Measurements from ENCODE around the gene GPR137. TPM values are rescaled to one million over a fixed set of nuclear protein-coding genes. Genes with fewer than 3 reads are reported as not detected.
"Not testable (repeated sequence)": the region's sequence is repeated elsewhere in the genome, so short reads cannot be mapped to it uniquely, and the experiment has no call there.

GPR137 gene, protein sequence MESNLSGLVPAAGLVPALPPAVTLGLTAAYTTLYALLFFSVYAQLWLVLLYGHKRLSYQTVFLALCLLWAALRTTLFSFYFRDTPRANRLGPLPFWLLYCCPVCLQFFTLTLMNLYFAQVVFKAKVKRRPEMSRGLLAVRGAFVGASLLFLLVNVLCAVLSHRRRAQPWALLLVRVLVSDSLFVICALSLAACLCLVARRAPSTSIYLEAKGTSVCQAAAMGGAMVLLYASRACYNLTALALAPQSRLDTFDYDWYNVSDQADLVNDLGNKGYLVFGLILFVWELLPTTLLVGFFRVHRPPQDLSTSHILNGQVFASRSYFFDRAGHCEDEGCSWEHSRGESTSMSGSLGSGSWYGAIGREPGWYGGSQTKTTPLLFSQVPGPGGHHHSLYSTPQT
- polyA plus RNA-seq (ENCODE audit: insufficient read length in 3 of 3): 10 to 100 TPM; 27.2 to 42.7 (median 42.7) TPM
- long read RNA-seq, donor 1, partial matches to known transcripts: 0 of 1 reads
- long read RNA-seq, donor 1, other reads (novel, unspliced or antisense): 0 of 1 reads
- long read RNA-seq, donor 2, transcript GPR137-204 (7 exons, 1,596 nt): major isoform, 6 of 7 reads
- long read RNA-seq, donor 2, partial matches to known transcripts: 0 of 7 reads
- long read RNA-seq, donor 2, other reads (novel, unspliced or antisense): 0 of 7 reads
- long read RNA-seq, donor 3, partial matches to known transcripts: 0 of 15 reads
- long read RNA-seq, donor 3, other reads (novel, unspliced or antisense): 8 of 15 reads
- long read RNA-seq, donor 4, partial matches to known transcripts: 42 of 114 reads
- long read RNA-seq, donor 4, other reads (novel, unspliced or antisense): 67 of 114 reads
- long read RNA-seq, donor 5: 0 reads
- long read RNA-seq, donor 6, transcript GPR137-204 (7 exons, 1,596 nt): major isoform, 5 of 343 reads
- long read RNA-seq, donor 6, partial matches to known transcripts: 329 of 343 reads
- long read RNA-seq, donor 6, other reads (novel, unspliced or antisense): 6 of 343 reads
- long read RNA-seq, donor 7, partial matches to known transcripts: 0 of 5 reads
- long read RNA-seq, donor 7, other reads (novel, unspliced or antisense): 0 of 5 reads
- long read RNA-seq, donor 8, transcript GPR137-204 (7 exons, 1,596 nt): major isoform, 6 of 13 reads
- long read RNA-seq, donor 8, partial matches to known transcripts: 0 of 13 reads
- long read RNA-seq, donor 8, other reads (novel, unspliced or antisense): 6 of 13 reads
- long read RNA-seq, donor 9: 0 reads
- long read RNA-seq, donor 10, partial matches to known transcripts: 0 of 2 reads
- long read RNA-seq, donor 10, other reads (novel, unspliced or antisense): 0 of 2 reads
- long read RNA-seq, donor 11, partial matches to known transcripts: 0 of 3 reads
- long read RNA-seq, donor 11, other reads (novel, unspliced or antisense): 0 of 3 reads
- long read RNA-seq, donor 12, partial matches to known transcripts: 0 of 2 reads
- long read RNA-seq, donor 12, other reads (novel, unspliced or antisense): 0 of 2 reads
- long read RNA-seq, donor 13: 0 reads
- long read RNA-seq, donor 14, partial matches to known transcripts: 0 of 1 reads
- long read RNA-seq, donor 14, other reads (novel, unspliced or antisense): 0 of 1 reads
- long read RNA-seq, donor 15: 0 reads
- long read RNA-seq, donor 16, transcript GPR137-204 (7 exons, 1,596 nt): major isoform, 8 of 26 reads
- long read RNA-seq, donor 16, partial matches to known transcripts: 6 of 26 reads
- long read RNA-seq, donor 16, other reads (novel, unspliced or antisense): 11 of 26 reads

- peak in 7 of 11 donors; percentile 74 to 83 (median 81) for DNase-seq (ENCODE audit: extremely low read depth in 1 of 11, low read depth in 9 of 11, low spot score in 4 of 11)
These were observed at the start of gene GPR137 for GRCh38 chr11:64284962-64285884. Gene GPR137, plus strand, starts transcription at chr11:64285848. Its CDS starts 677 bp downstream, at chr11:64286525.

- DNase-seq (ENCODE audit: extremely low read depth in 1 of 11, low read depth in 9 of 11, low spot score in 4 of 11): no peak
These were observed 48.1 kb upstream of the GPR137 start for GRCh38 chr11:64237484-64237951.

DNA sequence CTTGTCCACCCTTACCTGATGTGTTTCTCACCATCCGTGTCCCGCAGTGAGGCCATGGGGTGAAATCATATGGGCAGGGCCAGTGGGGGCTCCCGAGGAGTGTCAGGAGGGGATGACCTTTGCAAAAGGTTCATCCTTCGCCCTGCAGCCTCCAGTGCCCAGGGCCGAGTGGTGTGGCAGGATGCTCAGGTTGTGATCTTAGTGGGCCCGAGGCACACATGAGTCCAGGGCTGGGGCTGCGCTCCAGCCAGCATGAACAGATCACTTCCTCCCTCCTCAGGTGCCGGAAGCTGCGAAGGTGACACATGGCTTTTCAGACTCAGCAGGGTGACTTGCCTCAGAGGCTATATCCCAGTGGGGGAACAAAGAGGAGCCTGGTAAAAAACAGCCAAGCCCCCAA, 47.6 kb upstream of the GPR137 start:
- no peak for DNase-seq (ENCODE audit: extremely low read depth in 1 of 11, low read depth in 9 of 11, low spot score in 4 of 11)

DNA sequence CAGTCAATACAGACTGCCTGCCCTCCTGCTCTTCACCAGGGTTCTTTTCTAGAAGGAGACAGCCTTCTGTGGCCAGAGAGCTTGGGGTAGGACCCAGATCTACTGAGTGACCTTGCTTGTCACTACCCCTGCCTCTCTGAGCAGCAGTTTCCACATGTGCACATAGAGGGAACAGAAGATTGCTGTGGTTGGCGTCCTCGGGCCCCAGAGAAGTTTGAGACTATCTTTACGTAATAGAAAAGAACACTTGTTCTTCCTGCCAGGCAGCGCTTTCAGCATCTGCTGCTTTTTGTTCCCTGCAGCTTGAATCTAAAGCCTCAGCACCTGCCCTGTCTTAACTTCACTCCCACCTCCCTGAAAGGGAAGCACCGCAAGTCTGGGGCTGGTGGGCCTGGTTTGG, 46.6 kb upstream of the GPR137 start:
- no peak for DNase-seq (ENCODE audit: extremely low read depth in 1 of 11, low read depth in 9 of 11, low spot score in 4 of 11)

DNA sequence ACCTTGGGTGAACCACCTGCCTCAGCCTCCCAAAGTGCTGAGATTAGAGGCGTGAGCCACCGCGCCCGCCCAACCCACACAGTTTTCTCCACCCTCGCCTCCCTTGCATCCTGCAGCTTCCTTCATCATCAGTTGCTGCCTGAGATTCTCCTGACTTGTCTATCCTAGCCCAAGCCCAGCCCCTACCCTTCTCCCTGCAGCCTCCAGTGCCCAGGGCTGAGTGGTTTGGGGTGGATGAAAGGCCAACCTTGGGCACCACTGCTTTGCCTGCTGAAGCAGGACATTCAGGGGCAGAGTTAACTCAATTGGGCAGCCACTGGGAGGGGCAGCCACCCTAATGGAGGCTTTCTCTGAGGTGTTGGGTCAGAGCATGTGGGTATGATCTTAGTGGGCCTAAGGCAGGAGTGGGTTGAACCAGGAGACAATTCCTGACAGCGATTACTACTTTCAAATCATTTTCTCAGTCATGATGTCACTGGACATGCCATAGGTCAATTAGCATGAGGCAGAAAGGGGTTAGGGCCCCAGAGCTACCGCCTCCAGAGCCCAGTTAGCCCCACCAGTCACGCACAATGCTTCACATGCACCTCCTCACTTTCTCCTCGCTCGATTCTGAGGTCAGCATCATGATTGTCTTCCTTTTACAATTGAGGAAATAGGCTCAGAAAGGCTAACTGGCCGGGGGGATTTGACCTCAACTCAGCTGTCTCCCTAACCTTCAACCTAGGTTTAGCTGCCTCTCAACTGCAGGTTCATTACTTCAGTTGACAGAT, 45.8 kb upstream of the GPR137 start:
- no peak for DNase-seq (ENCODE audit: extremely low read depth in 1 of 11, low read depth in 9 of 11, low spot score in 4 of 11)

GRCh38 chr11:64240435-64241240, 45.0 kb upstream of the GPR137 start, which contains the start of gene FKBP2:
Gene FKBP2, plus strand, starts transcription at chr11:64241095. Its CDS starts 1,293 bp downstream, at chr11:64242388.
- peak; percentile 88 to 97 (median 95) for DNase-seq (ENCODE audit: extremely low read depth in 1 of 11, low read depth in 9 of 11, low spot score in 4 of 11)

DNA sequence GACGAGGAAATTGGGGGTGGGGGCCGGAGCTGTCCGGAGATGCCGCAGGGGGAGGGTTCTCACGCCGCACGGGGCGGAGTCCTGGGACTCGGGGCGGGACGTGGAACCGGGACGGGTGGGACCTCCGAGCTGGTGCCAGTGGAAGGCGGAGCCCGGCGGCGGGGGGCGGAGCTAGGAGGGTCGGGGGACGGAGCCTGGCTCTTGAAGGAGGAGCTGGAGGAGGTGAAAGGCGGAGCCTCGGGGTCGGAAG, 44.5 kb upstream of the GPR137 start:
- DNase-seq (ENCODE audit: extremely low read depth in 1 of 11, low read depth in 9 of 11, low spot score in 4 of 11): peak in 8 of 11 donors; percentile 93 to 100 (median 98)

DNA sequence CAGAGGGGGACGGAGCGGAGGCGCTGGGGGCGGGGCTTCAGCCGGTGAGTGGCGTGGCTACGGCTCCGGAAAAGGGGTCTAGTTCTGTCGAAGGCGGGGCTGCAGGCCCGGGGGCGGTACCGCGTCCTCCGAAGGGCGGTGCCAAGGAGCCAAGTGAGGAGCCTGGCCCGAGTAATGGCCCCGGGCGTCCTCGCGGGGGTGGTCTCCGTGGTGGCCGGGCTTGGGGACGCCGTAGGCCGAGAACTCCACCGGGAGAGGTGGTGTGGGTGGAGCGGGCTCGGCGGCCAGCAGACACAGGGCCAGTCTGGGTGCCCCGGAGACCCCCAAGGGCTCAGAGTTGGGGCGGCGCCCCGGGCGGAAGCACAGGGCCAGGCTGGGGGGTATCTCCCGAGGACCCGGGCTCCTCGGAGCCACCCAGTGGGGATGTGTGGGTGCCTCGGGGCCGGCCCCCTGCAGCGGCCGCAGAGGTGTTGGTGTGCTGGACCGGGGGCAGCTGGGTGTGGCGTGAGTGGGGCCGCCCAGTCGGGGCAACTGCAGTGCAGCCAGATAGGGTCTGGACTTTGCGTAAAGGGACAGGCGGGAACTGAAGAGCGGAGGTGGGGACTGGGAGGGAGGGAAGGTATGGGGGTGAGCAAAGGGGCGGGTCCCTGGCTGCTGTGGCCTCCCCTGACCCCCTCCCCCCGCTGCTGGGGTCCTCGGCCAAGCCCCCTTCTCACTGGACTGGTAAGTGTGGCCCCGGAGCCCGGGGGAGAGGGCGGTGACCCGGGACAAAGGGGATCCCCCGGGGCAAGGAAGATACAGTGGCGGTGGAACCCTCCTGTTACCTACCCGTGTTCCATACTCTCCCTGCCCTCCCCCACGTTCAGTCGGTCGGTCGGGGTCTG, 43.9 kb upstream of the GPR137 start:
- DNase-seq (ENCODE audit: extremely low read depth in 1 of 11, low read depth in 9 of 11, low spot score in 4 of 11): peak in 3 of 11 donors; percentile 97 to 99 (median 97)

- no peak for DNase-seq (ENCODE audit: extremely low read depth in 1 of 11, low read depth in 9 of 11, low spot score in 4 of 11)
These were observed 42.3 kb upstream of the GPR137 start for GRCh38 chr11:64243236-64243854.

- no peak for DNase-seq (ENCODE audit: extremely low read depth in 1 of 11, low read depth in 9 of 11, low spot score in 4 of 11)
These were observed 41.5 kb upstream of the GPR137 start for GRCh38 chr11:64244107-64244506.

DNA sequence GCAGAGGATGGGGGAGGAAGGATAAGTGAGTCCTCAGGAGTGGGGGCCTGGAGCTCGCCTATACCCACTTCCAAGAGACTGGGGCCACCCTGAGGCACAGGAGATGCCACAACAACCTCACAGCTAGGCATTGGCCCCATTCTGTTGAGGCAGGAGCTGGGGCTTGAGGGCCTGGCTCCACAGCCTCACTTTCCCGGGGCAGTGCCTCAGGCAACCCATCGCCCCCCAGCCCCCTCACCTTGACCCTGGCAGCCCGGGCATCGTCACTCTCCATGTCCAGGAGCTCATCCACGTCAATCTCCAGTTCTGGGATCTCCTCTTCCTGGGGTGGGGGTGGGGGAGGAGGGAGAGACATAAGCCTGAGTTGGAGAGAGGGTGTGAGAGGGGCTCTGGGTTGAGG, 40.7 kb upstream of the GPR137 start:
- DNase-seq (ENCODE audit: extremely low read depth in 1 of 11, low read depth in 9 of 11, low spot score in 4 of 11): no peak

DNA sequence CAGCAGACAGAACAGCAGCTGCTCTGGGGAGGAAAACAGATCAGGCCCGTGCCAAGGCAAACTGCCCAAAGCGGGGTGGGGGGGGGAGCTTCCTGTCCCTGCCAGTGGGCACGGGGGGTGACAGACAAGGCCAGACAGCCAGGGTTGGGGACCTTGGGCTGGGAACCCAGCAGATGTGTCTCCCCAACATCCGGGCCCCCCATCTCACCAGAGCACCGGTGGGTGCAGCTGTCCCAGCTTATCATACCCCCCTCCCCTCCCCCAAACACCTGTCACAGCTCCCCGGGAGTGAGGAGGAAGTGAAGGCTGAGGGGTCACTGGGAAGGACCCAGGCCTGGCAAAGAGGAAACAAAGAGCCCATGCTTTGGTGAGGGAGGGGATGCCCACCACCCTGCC, 40.2 kb upstream of the GPR137 start:
- DNase-seq (ENCODE audit: extremely low read depth in 1 of 11, low read depth in 9 of 11, low spot score in 4 of 11): no peak

DNA sequence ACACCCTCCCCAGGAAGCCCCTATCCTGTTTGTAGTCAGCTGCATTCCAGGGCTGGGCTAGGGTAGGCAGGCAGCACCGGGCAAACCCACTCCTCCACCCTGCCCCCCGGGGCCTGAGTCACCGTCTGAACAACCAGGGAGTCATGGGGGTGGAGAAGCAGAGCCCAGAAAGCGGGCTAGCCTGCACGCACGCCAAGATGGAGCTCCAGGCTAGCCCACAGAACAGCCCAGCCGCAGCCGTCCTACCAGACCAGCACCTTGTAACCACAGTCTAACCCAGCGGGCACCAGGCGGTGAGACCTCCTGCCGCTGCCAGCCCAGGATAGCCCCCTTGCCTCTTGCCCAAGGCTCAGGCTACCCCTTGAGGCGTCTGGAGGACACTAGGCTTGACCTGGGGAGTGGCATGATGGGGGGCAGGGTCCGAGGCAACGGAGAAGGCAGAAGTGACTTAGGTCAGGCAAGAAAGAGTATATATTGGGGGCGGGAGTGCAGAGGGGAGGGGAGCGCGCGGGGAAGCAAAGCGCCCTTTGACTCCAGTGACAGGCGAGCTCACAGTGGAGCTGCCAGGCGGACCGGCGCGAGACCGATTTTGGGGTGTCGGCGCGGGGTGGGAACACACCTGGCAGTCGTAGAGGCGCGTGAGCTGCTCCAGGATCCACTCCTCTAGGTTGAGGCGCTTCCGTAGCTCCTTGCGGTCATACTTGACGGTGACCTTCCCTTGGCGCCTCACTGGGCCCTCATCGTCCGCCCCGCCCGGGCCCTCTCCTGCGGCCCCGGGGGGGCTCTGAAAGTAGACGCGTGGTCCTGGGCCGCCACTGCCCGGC, 39.6 kb upstream of the GPR137 start:
- no peak for DNase-seq (ENCODE audit: extremely low read depth in 1 of 11, low read depth in 9 of 11, low spot score in 4 of 11)

DNA sequence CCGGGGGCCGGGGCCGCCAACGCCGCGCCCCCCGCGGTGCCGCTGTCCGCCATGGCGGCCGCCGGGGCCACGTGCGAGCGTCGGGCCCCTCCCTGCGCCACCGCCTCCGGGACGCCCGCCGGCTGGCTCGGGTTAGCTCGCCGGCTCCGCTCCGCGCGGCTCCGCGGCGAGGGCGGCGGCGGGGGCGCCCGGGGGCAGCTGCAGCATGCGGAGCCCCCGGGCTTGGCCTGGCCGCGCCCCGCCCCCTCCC, 39.1 kb upstream of the GPR137 start:
- not testable (repeated sequence) for DNase-seq (ENCODE audit: extremely low read depth in 1 of 11, low read depth in 9 of 11, low spot score in 4 of 11)
